ENCODE measurements around the gene TEAD1. TPM values are rescaled to one million over a fixed set of nuclear protein-coding genes. Genes with fewer than 3 reads are reported as not detected.

The TEAD1 gene
- total and polyA plus RNA-seq, 9 of the 15 experiments (the other 6 are each of a cell fraction or from before 2014, with no cell fraction given): 1.7 to 17.7 (median 10.8) TPM

GRCh38 chr11:12989428-12990161 is 315.4 kb downstream of the TEAD1 start (continued):
- TF ChIP-seq JUNB (CRISPR knock-in tag; conservative IDR thresholded peaks at IDR 0.05) (no peak), HINFP (tag; conservative IDR thresholded peaks at IDR 0.05; ENCODE audit: low read depth) (no peak), ZNF311 (CRISPR knock-in tag; IDR thresholded peaks at IDR 0.05) (no peak), ZBTB40 (IDR thresholded peaks at IDR 0.05) (no peak; the same call in 1 of the 2 replicates), ZBTB40 (CRISPR knock-in tag; IDR thresholded peaks at IDR 0.05) (no peak), TBP (optimal IDR thresholded peaks at IDR 0.05; ENCODE audit: low read depth, low read length) (peak; percentile 95), FOS (IDR thresholded peaks at IDR 0.05; ENCODE audit: extremely low read depth, insufficient read length) (no peak), ZNF551 (CRISPR knock-in tag; IDR thresholded peaks at IDR 0.05) (no peak), JUN (IDR thresholded peaks at IDR 0.05; ENCODE audit: borderline replicate concordance, low read depth, low read length) (peak; percentile 89; the same call in 1 of the 2 replicates), JUN (CRISPR knock-in tag; IDR thresholded peaks at IDR 0.05; ENCODE audit: borderline replicate concordance) (no peak; the same call in 1 of the 2 replicates), GATAD2B (IDR thresholded peaks at IDR 0.05; ENCODE audit: borderline replicate concordance) (peak; percentile 59; the same call in 1 of the 2 replicates), ELF2 (CRISPR knock-in tag; IDR thresholded peaks at IDR 0.05) (peak; percentile 80; the same call in 1 of the 2 replicates), ZNF583 (CRISPR knock-in tag; IDR thresholded peaks at IDR 0.05) (no peak), HCFC1 (IDR thresholded peaks at IDR 0.05; ENCODE audit: low read depth, low read length) (peak; percentile 42; the same call in 1 of the 2 replicates), POLR2A (conservative IDR thresholded peaks at IDR 0.05) (peak; percentile 99), CBFA2T3 (IDR thresholded peaks at IDR 0.05) (peak; percentile 98), ZNF77 (CRISPR knock-in tag; IDR thresholded peaks at IDR 0.05) (no peak), NCOA6 (IDR thresholded peaks at IDR 0.05) (no peak), PRMT5 (CRISPR knock-in tag; IDR thresholded peaks at IDR 0.05) (no peak), BRCA1 (IDR thresholded peaks at IDR 0.05) (no peak), BRCA1 (CRISPR knock-in tag; IDR thresholded peaks at IDR 0.05) (no peak), HIVEP1 (CRISPR knock-in tag; IDR thresholded peaks at IDR 0.05) (no peak)
